ENCODE data around the gene TP53TG5. TPM values are rescaled to one million over a fixed set of nuclear protein-coding genes. Genes with fewer than 3 reads are reported as not detected.

The TP53TG5 gene
- total RNA-seq, 2 experiments from 2014 or later, result 0.36 TPM; not detected in 1

GRCh38 chr20:45425561-45425960, 47.4 kb upstream of the TP53TG5 start:
- CTCF ChIA-PET, result no interaction called here
- DNase-seq (no peak), ATAC-seq (ENCODE audit: poor library complexity) (no peak)
- H3K9me3 Mint-ChIP-seq, result no peaks in the 10 kb centered on the region
- TF ChIP-seq CTCF (IDR thresholded peaks at IDR 0.05), result no peak
- POLR2A ChIA-PET, result no interaction called here
- Histone ChIP-seq H3K27ac (ENCODE audit: low read depth in 1 of 2, low read length in 2 of 2) (no peak overlapping the region), H3K27me3 (ENCODE audit: control insufficient read depth in 1 of 2, insufficient read depth in 2 of 2, low read length in 2 of 2) (no peaks in the 10 kb centered on the region), H3K4me3 (ENCODE audit: low read length) (no peak overlapping the region), H3K4me1 (ENCODE audit: insufficient read depth, low read length) (no peaks in the 10 kb centered on the region), H3K36me3 (ENCODE audit: insufficient read depth, low read length) (peaks cover 59% of the 10 kb centered on the region), H3K9me3 (ENCODE audit: control insufficient read depth in 1 of 2, insufficient read depth in 1 of 2, low read length in 2 of 2) (no peaks in the 10 kb centered on the region)
- H3K27me3 Mint-ChIP-seq, result no peaks in the 10 kb centered on the region
- H3K27ac Mint-ChIP-seq, result no peak overlapping the region
- no peak overlapping the region for H3K4me3 Mint-ChIP-seq
- peaks cover 75% of the 10 kb centered on the region for H3K36me3 Mint-ChIP-seq (ENCODE audit: low read depth)
- H3K4me1 Mint-ChIP-seq (ENCODE audit: low read depth), result no peaks in the 10 kb centered on the region
- intact Hi-C loops (cut with DNase I, micrococcal nuclease), result no loop called here

- H3K27ac Mint-ChIP-seq, result no peak overlapping the region
- ATAC-seq (ENCODE audit: poor library complexity), result no peak
- ChIA-PET CTCF (no interaction called here), POLR2A (no interaction called here)
- H3K4me1 Mint-ChIP-seq (ENCODE audit: low read depth), result peaks cover 12% of the 10 kb centered on the region
- no peak overlapping the region for H3K4me3 Mint-ChIP-seq
- H3K9me3 ChIP-seq (ENCODE audit: control insufficient read depth in 1 of 2, insufficient read depth in 1 of 2, low read length in 2 of 2), result no peaks in the 10 kb centered on the region
- peaks cover 93% of the 10 kb centered on the region for H3K36me3 Mint-ChIP-seq (ENCODE audit: low read depth)
- intact Hi-C loops (cut with DNase I, micrococcal nuclease), result no loop called here
- no peak for DNase-seq
- peaks cover 77% of the 10 kb centered on the region for H3K36me3 ChIP-seq (ENCODE audit: insufficient read depth, low read length)
- H3K4me3 ChIP-seq (ENCODE audit: low read length), result no peak overlapping the region
- peaks cover 8% of the 10 kb centered on the region for H3K4me1 ChIP-seq (ENCODE audit: insufficient read depth, low read length)
- H3K27ac ChIP-seq (ENCODE audit: low read depth in 1 of 2, low read length in 2 of 2), result no peak overlapping the region
- no peak for TF ChIP-seq CTCF (IDR thresholded peaks at IDR 0.05)
- no peaks in the 10 kb centered on the region for H3K27me3 Mint-ChIP-seq
- no peaks in the 10 kb centered on the region for H3K9me3 Mint-ChIP-seq
- no peaks in the 10 kb centered on the region for H3K27me3 ChIP-seq (ENCODE audit: control insufficient read depth in 1 of 2, insufficient read depth in 2 of 2, low read length in 2 of 2)
Observed at GRCh38 chr20:45423700-45424099, 45.6 kb upstream of the TP53TG5 start.

GRCh38 chr20:45420125-45420524, 42.0 kb upstream of the TP53TG5 start:
- H3K27me3 ChIP-seq (ENCODE audit: control insufficient read depth in 1 of 2, insufficient read depth in 2 of 2, low read length in 2 of 2), result no peaks in the 10 kb centered on the region
- ChIA-PET POLR2A (no interaction called here), CTCF (interaction anchor here (1.4 to 7.2 kb wide), 3 partner anchors 16 to 57 kb away, joined by 3 to 51 read pairs (median 31); partner anchors contain the start of gene SYS1)
- intact Hi-C loops (cut with DNase I, micrococcal nuclease), result no loop called here
- peaks cover 79% of the 10 kb centered on the region for H3K36me3 Mint-ChIP-seq (ENCODE audit: low read depth)
- TF ChIP-seq CTCF (IDR thresholded peaks at IDR 0.05), result no peak
- ATAC-seq (ENCODE audit: poor library complexity) (no peak), DNase-seq (no peak)
- no peak overlapping the region for H3K4me3 ChIP-seq (ENCODE audit: low read length)
- H3K9me3 ChIP-seq (ENCODE audit: control insufficient read depth in 1 of 2, insufficient read depth in 1 of 2, low read length in 2 of 2), result no peaks in the 10 kb centered on the region
- peak overlapping the region; percentile 35 for H3K4me3 Mint-ChIP-seq
- H3K4me1 ChIP-seq (ENCODE audit: insufficient read depth, low read length), result peaks cover 31% of the 10 kb centered on the region
- H3K27ac Mint-ChIP-seq, result peak overlapping the region; percentile 44
- H3K36me3 ChIP-seq (ENCODE audit: insufficient read depth, low read length), result peaks cover 67% of the 10 kb centered on the region
- H3K9me3 Mint-ChIP-seq, result no peaks in the 10 kb centered on the region
- no peak overlapping the region for H3K27ac ChIP-seq (ENCODE audit: low read depth in 1 of 2, low read length in 2 of 2)
- H3K27me3 Mint-ChIP-seq, result no peaks in the 10 kb centered on the region
- peaks cover 46% of the 10 kb centered on the region for H3K4me1 Mint-ChIP-seq (ENCODE audit: low read depth)

All from CD4-positive, alpha-beta T cell (primary cell).